Raji (cell line): Measurements from ENCODE around the gene ATF7.

Experiments
- POLR2A ChIP-seq: IDR thresholded peaks from 2 replicates; pipeline ENCODE4 v1.6.1; 2011; ENCODE audit warnings: low read depth, low read length, control low read depth; ENCODE audit not compliant: insufficient read depth

Gene ATF7

GRCh38 chr12:53532021-53532420 lies 94.2 kb downstream of the ATF7 start:
- no peak for TF ChIP-seq POLR2A

GRCh38 chr12:53530920-53531319 lies 95.3 kb downstream of the ATF7 start:
- no peak for TF ChIP-seq POLR2A

GRCh38 chr12:53530061-53530460 lies 96.1 kb downstream of the ATF7 start:
- no peak for TF ChIP-seq POLR2A

GRCh38 chr12:53524476-53524875 lies 101.7 kb downstream of the ATF7 start:
- TF ChIP-seq POLR2A, result no peak

- TF ChIP-seq POLR2A, result no peak
These were observed 103.1 kb downstream of the ATF7 start for GRCh38 chr12:53523131-53523530.

- TF ChIP-seq POLR2A, result no peak
These were observed 107.8 kb downstream of the ATF7 start for GRCh38 chr12:53518381-53518780.

- TF ChIP-seq POLR2A, result no peak
These were observed 109.3 kb downstream of the ATF7 start for GRCh38 chr12:53516758-53517455.

- TF ChIP-seq POLR2A, result no peak
These were observed 110.9 kb downstream of the ATF7 start for GRCh38 chr12:53515291-53515680.

GRCh38 chr12:53514628-53515290 lies 111.4 kb downstream of the ATF7 start:
- no peak for TF ChIP-seq POLR2A

- no peak for TF ChIP-seq POLR2A
These were observed 112.3 kb downstream of the ATF7 start for GRCh38 chr12:53513712-53514410.

- TF ChIP-seq POLR2A, result no peak
These were observed 115.9 kb downstream of the ATF7 start for GRCh38 chr12:53510181-53510812.

- TF ChIP-seq POLR2A, result peak; percentile 36; the same call in 1 of the 2 replicates
These were observed 117.5 kb downstream of the ATF7 start for GRCh38 chr12:53508534-53509170.

GRCh38 chr12:53507603-53507885 lies 118.6 kb downstream of the ATF7 start:
- TF ChIP-seq POLR2A, result no peak

- no peak for TF ChIP-seq POLR2A
These were observed 119.1 kb downstream of the ATF7 start, which contains the start of gene NPFF for GRCh38 chr12:53506881-53507602. Gene NPFF (minus strand): TSS chr12:53507484. CDS start chr12:53507474, 10 bp downstream.

GRCh38 chr12:53506450-53506785 lies 119.8 kb downstream of the ATF7 start:
- TF ChIP-seq POLR2A, result no peak
